Trophoblast cell (in vitro differentiated cells and primary cell): ENCODE data around the gene DROSHA.
A peak's percentile ranks its signal among the peaks of the same experiment; 100 is the strongest.

Experiments
- DNase-seq, 2 donors: peaks; one replicate each; pipeline ENCODE4 v3.0.0-alpha.2; 2016
- H2AFZ ChIP-seq: 2 replicates; pipeline ENCODE4 v1.6.1; 2013; ENCODE audit warnings: low read length, moderate library complexity, mild to moderate bottlenecking; ENCODE audit not compliant: insufficient read depth, poor library complexity
- H2AK5ac ChIP-seq: 2 replicates; pipeline ENCODE4 v1.6.1; 2013; ENCODE audit warnings: mild to moderate bottlenecking, low read length
- H2BK120ac ChIP-seq: 2 replicates; pipeline ENCODE4 v1.6.1; 2013; ENCODE audit warnings: low read length, mild to moderate bottlenecking, moderate library complexity; ENCODE audit not compliant: insufficient read depth, poor library complexity
- H2BK12ac ChIP-seq: 2 replicates; pipeline ENCODE4 v1.6.1; 2013; ENCODE audit warnings: mild to moderate bottlenecking, low read length, moderate library complexity
- H2BK5ac ChIP-seq: 2 replicates; pipeline ENCODE4 v1.6.1; 2013; ENCODE audit warnings: low read length, low read depth, moderate library complexity, mild to moderate bottlenecking; ENCODE audit not compliant: poor library complexity
- H3K14ac ChIP-seq: 2 replicates; pipeline ENCODE4 v1.6.1; 2013; ENCODE audit warnings: mild to moderate bottlenecking, low read length
- H3K18ac ChIP-seq: 2 replicates; pipeline ENCODE4 v1.6.1; 2013; ENCODE audit warnings: mild to moderate bottlenecking, low read length
- H3K23ac ChIP-seq: 2 replicates; pipeline ENCODE4 v1.6.1; 2013; ENCODE audit warnings: low read length
- H3K27ac ChIP-seq: 2 replicates; pipeline ENCODE4 v1.5.1; 2013; ENCODE audit warnings: low read depth, mild to moderate bottlenecking, inconsistent platforms, low read length, moderate library complexity
- H3K27me3 ChIP-seq: 2 replicates; pipeline ENCODE4 v1.6.1; 2013; ENCODE audit warnings: inconsistent platforms, mild to moderate bottlenecking, low read length, moderate library complexity; ENCODE audit not compliant: insufficient read depth
- H3K36me3 ChIP-seq, 2 experiments: 1 replicate in 1 of 2; 2 replicates in 1 of 2; pipeline ENCODE4 v1.6.1; 2013; ENCODE audit warnings: low read length in 2 of 2, mild to moderate bottlenecking in 2 of 2, moderate library complexity in 1 of 2; ENCODE audit not compliant: insufficient read depth in 2 of 2, control insufficient read depth in 1 of 2
- H3K4ac ChIP-seq: 2 replicates; pipeline ENCODE4 v1.6.1; 2013; ENCODE audit warnings: low read depth, mild to moderate bottlenecking, low read length, moderate library complexity
- H3K4me1 ChIP-seq, 2 experiments: 1 replicate in 1 of 2; 2 replicates in 1 of 2; pipeline ENCODE4 v1.6.1; 2013; ENCODE audit warnings: low read length in 2 of 2, mild to moderate bottlenecking in 2 of 2, moderate library complexity in 1 of 2; ENCODE audit not compliant: insufficient read depth in 2 of 2, control insufficient read depth in 1 of 2
- H3K4me2 ChIP-seq: 2 replicates; pipeline ENCODE4 v1.6.1; 2013; ENCODE audit warnings: inconsistent platforms, mild to moderate bottlenecking, low read length, moderate library complexity
- H3K4me3 ChIP-seq: 2 replicates; pipeline ENCODE4 v1.5.1; 2013; ENCODE audit warnings: mild to moderate bottlenecking, low read depth, low read length, inconsistent platforms
- H3K79me1 ChIP-seq: one replicate; pipeline ENCODE4 v1.6.1; 2013; ENCODE audit warnings: low read length
- H3K79me2 ChIP-seq: 2 replicates; pipeline ENCODE4 v1.6.1; 2013; ENCODE audit warnings: low read length, mild to moderate bottlenecking; ENCODE audit not compliant: control insufficient read depth, insufficient read depth, poor library complexity
- H3K9ac ChIP-seq: 2 replicates; pipeline ENCODE4 v1.6.1; 2013; ENCODE audit warnings: mild to moderate bottlenecking, low read length
- H3K9me3 ChIP-seq: 2 replicates; pipeline ENCODE4 v1.6.1; 2013; ENCODE audit warnings: low read depth, mild to moderate bottlenecking, control low read depth, inconsistent platforms, low read length; ENCODE audit not compliant: insufficient read depth
- H4K12ac ChIP-seq: 2 replicates; pipeline ENCODE4 v1.6.1; 2013; ENCODE audit warnings: low read depth, mild to moderate bottlenecking, low read length, moderate library complexity
- H4K8ac ChIP-seq: 2 replicates; pipeline ENCODE4 v1.6.1; 2013; ENCODE audit warnings: low read depth, mild to moderate bottlenecking, low read length, moderate library complexity
- H4K91ac ChIP-seq: one replicate; pipeline ENCODE4 v1.6.1; 2013; ENCODE audit warnings: low read depth, mild to moderate bottlenecking, low read length, moderate library complexity
- WGBS: extraction: QIAGEN DNeasy Blood & Tissue Kit; methylation state at CpG from one replicate; pipeline ENCODE4 v1.1.7; 2013; ENCODE audit warnings: missing lambda C conversion rate; ENCODE audit not compliant: insufficient read length, insufficient coverage; ENCODE audit errors: extremely low coverage; 5-methylcytosine and 5-hydroxymethylcytosine counted together

DROSHA gene

GRCh38 chr5:31366941-31367340 is 165.0 kb downstream of the DROSHA start:
- no peak overlapping the region for H4K12ac ChIP-seq
- no peaks in the 10 kb centered on the region for H3K4me1 ChIP-seq
- H3K18ac ChIP-seq = no peak overlapping the region
- no peak for DNase-seq
- no peak overlapping the region for H4K8ac ChIP-seq
- H2BK12ac ChIP-seq = no peak overlapping the region
- peaks cover 4% of the 10 kb centered on the region for H3K9me3 ChIP-seq
- H3K79me2 ChIP-seq = no peaks in the 10 kb centered on the region
- no peak overlapping the region for H2BK120ac ChIP-seq
- H3K79me1 ChIP-seq = no peaks in the 10 kb centered on the region
- no peak overlapping the region for H3K14ac ChIP-seq
- no peak overlapping the region for H3K4ac ChIP-seq
- no peak overlapping the region for H3K4me3 ChIP-seq
- H2BK5ac ChIP-seq = no peak overlapping the region
- WGBS = no CpG with 5 or more reads among the region's 5 CpGs
- no peaks in the 10 kb centered on the region for H3K36me3 ChIP-seq
- H2AFZ ChIP-seq = no peak overlapping the region
- no peak overlapping the region for H3K27ac ChIP-seq
- no peak overlapping the region for H3K23ac ChIP-seq
- H2AK5ac ChIP-seq = no peak overlapping the region
- no peak overlapping the region for H3K4me2 ChIP-seq
- no peak overlapping the region for H3K9ac ChIP-seq
- H4K91ac ChIP-seq = no peak overlapping the region
- no peaks in the 10 kb centered on the region for H3K27me3 ChIP-seq

- no CpG with 5 or more reads among the region's 3 CpGs for WGBS
- Histone ChIP-seq H2AFZ (no peak overlapping the region), H3K79me2 (no peaks in the 10 kb centered on the region), H3K36me3 (no peaks in the 10 kb centered on the region), H3K4me3 (no peak overlapping the region), H3K27me3 (no peaks in the 10 kb centered on the region), H2AK5ac (no peak overlapping the region), H3K4ac (no peak overlapping the region), H3K23ac (no peak overlapping the region), H3K14ac (no peak overlapping the region), H3K4me2 (no peak overlapping the region), H4K12ac (no peak overlapping the region), H3K9ac (no peak overlapping the region), H2BK12ac (no peak overlapping the region), H4K8ac (no peak overlapping the region), H4K91ac (no peak overlapping the region), H3K9me3 (peaks cover 4% of the 10 kb centered on the region), H3K79me1 (no peaks in the 10 kb centered on the region), H3K27ac (no peak overlapping the region), H3K4me1 (no peaks in the 10 kb centered on the region), H2BK5ac (no peak overlapping the region), H2BK120ac (no peak overlapping the region), H3K18ac (no peak overlapping the region)
- peak; percentile 87 to 90 for DNase-seq
Observed at GRCh38 chr5:31365776-31366175, 166.1 kb downstream of the DROSHA start.

- Histone ChIP-seq H4K91ac (no peak overlapping the region), H4K8ac (no peak overlapping the region), H2BK12ac (no peak overlapping the region), H3K4ac (no peak overlapping the region), H3K9me3 (peaks cover 4% of the 10 kb centered on the region), H3K4me3 (no peak overlapping the region), H3K9ac (no peak overlapping the region), H3K14ac (no peak overlapping the region), H3K4me1 (no peaks in the 10 kb centered on the region), H3K79me1 (no peaks in the 10 kb centered on the region), H3K79me2 (no peaks in the 10 kb centered on the region), H3K27ac (no peak overlapping the region), H3K4me2 (no peak overlapping the region), H2BK120ac (no peak overlapping the region), H3K36me3 (no peaks in the 10 kb centered on the region), H2AK5ac (no peak overlapping the region), H2AFZ (no peak overlapping the region), H3K27me3 (no peaks in the 10 kb centered on the region), H2BK5ac (no peak overlapping the region), H3K23ac (no peak overlapping the region), H3K18ac (no peak overlapping the region), H4K12ac (no peak overlapping the region)
- DNase-seq = peak; percentile 50 to 79
- WGBS = no CpG with 5 or more reads among the region's 2 CpGs
Observed at GRCh38 chr5:31364881-31365636, 166.8 kb downstream of the DROSHA start.

GRCh38 chr5:31362931-31363568 is 168.8 kb downstream of the DROSHA start:
- no peak overlapping the region for H3K23ac ChIP-seq
- no peak overlapping the region for H3K27ac ChIP-seq
- no peak overlapping the region for H3K14ac ChIP-seq
- no peaks in the 10 kb centered on the region for H3K79me2 ChIP-seq
- no peak overlapping the region for H4K12ac ChIP-seq
- H3K36me3 ChIP-seq = no peaks in the 10 kb centered on the region
- no peak overlapping the region for H3K18ac ChIP-seq
- no peak overlapping the region for H3K9ac ChIP-seq
- H2BK120ac ChIP-seq = no peak overlapping the region
- no peaks in the 10 kb centered on the region for H3K27me3 ChIP-seq
- peak; percentile 73 to 89 for DNase-seq
- no peak overlapping the region for H2AFZ ChIP-seq
- H3K4me1 ChIP-seq = no peaks in the 10 kb centered on the region
- H3K4me3 ChIP-seq = no peak overlapping the region
- H2BK12ac ChIP-seq = no peak overlapping the region
- peaks cover 4% of the 10 kb centered on the region for H3K9me3 ChIP-seq
- H2BK5ac ChIP-seq = no peak overlapping the region
- H3K79me1 ChIP-seq = no peaks in the 10 kb centered on the region
- no peak overlapping the region for H3K4me2 ChIP-seq
- H3K4ac ChIP-seq = no peak overlapping the region
- no peak overlapping the region for H2AK5ac ChIP-seq
- no CpG with 5 or more reads among the region's 3 CpGs for WGBS
- no peak overlapping the region for H4K91ac ChIP-seq
- no peak overlapping the region for H4K8ac ChIP-seq
